Nephron (organoid): ENCODE results near the gene LYZL4.

Source experiments
- H3K27ac Mint-ChIP-seq, 3 experiments: 2 replicates each; pipeline ENCODE4 v1.8.0; 2020; ENCODE audit warnings: mixed read lengths in 3 of 3, mild to moderate bottlenecking in 2 of 3, moderate library complexity in 1 of 3
- H3K27me3 Mint-ChIP-seq: 2 replicates; pipeline ENCODE4 v1.8.0; 2021; ENCODE audit warnings: low read depth, mild to moderate bottlenecking, moderate library complexity, mixed read lengths
- H3K36me3 Mint-ChIP-seq: 2 replicates; pipeline ENCODE4 v1.8.0; 2020; ENCODE audit warnings: low read depth, mixed read lengths
- H3K4me1 Mint-ChIP-seq: 2 replicates; pipeline ENCODE4 v1.8.0; 2020; ENCODE audit warnings: mixed read lengths
- H3K4me3 Mint-ChIP-seq, 3 experiments: 2 replicates each; pipeline ENCODE4 v1.8.0; 2020; ENCODE audit warnings: mild to moderate bottlenecking in 3 of 3, mixed read lengths in 3 of 3, moderate library complexity in 2 of 3
- H3K9me3 Mint-ChIP-seq: 2 replicates; pipeline ENCODE4 v1.8.0; 2020; ENCODE audit warnings: mixed read lengths
- TF ChIP-seq, protein P1 (sequence below), 3 experiments: fragments of 200-600 bp; sonication (generic); IDR thresholded peaks; one replicate each; pipeline ENCODE4 v1.5.0; 2021; ENCODE audit warnings: antibody characterized with exemption in 3 of 3; ENCODE audit not compliant: unreplicated experiment in 3 of 3

LYZL4 gene

DNA sequence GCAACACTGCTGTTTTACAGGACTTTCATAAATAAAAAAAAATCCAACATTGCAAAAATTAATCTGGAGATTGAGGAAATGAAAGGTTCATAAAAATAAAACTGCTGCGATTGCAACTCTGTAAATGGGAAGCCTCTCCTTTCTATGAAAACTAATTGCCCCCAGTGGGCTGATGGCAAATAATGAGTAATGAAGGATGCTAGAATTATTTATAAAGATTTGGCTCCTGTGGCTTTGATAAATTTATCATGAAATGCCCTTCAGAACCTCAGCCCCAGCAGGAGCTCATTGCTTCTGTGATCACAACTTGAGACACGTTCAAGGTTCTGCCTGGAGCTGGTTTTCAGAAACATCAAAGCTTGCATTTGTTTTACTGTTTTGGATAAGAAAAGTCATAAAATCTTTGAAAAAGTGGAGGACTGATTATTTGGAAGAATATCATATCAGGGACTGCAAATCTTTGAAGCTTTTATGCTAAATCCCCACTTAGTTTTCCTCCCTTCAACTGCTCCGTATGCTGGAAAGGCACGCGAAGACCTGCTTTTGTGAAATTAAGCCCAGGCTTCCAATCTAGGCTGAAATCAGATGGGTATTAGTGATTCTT, 24.5 kb upstream of the LYZL4 start:
- no peak overlapping the region for H3K27ac Mint-ChIP-seq
- peaks cover 10% of the 10 kb centered on the region for H3K9me3 Mint-ChIP-seq
- no peaks in the 10 kb centered on the region for H3K4me1 Mint-ChIP-seq
- H3K4me3 Mint-ChIP-seq = no peak overlapping the region
- H3K36me3 Mint-ChIP-seq = no peaks in the 10 kb centered on the region
- TF ChIP-seq, protein P1, sequence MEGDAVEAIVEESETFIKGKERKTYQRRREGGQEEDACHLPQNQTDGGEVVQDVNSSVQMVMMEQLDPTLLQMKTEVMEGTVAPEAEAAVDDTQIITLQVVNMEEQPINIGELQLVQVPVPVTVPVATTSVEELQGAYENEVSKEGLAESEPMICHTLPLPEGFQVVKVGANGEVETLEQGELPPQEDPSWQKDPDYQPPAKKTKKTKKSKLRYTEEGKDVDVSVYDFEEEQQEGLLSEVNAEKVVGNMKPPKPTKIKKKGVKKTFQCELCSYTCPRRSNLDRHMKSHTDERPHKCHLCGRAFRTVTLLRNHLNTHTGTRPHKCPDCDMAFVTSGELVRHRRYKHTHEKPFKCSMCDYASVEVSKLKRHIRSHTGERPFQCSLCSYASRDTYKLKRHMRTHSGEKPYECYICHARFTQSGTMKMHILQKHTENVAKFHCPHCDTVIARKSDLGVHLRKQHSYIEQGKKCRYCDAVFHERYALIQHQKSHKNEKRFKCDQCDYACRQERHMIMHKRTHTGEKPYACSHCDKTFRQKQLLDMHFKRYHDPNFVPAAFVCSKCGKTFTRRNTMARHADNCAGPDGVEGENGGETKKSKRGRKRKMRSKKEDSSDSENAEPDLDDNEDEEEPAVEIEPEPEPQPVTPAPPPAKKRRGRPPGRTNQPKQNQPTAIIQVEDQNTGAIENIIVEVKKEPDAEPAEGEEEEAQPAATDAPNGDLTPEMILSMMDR (IDR thresholded peaks at IDR 0.05; ENCODE audit: unreplicated experiment in 3 of 3) = no peak
- H3K27me3 Mint-ChIP-seq = peaks cover 9% of the 10 kb centered on the region

DNA sequence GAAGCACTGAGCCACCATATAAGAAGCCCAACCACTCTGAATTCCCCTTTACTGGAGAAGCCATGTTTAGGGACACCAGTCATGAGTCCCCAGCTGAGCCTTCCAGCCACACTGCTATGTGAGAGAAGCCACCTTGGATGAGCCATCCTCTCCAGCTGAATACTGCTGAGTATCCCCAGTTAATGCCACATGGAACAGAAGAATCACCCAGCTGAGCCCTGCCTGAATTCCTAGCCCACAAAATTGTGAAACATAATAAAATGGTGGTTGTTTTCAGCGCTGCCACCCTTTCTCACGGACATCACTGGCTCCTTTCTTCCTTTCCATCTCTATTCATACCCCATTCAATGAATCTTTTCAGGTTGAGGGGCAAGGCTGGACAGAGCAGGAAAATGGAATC, 22.1 kb upstream of the LYZL4 start:
- H3K27me3 Mint-ChIP-seq = peaks cover 7% of the 10 kb centered on the region
- TF ChIP-seq, protein P1 (IDR thresholded peaks at IDR 0.05; ENCODE audit: unreplicated experiment in 3 of 3) = no peak
- no peaks in the 10 kb centered on the region for H3K36me3 Mint-ChIP-seq
- H3K9me3 Mint-ChIP-seq = peaks cover 10% of the 10 kb centered on the region
- no peak overlapping the region for H3K4me3 Mint-ChIP-seq
- no peaks in the 10 kb centered on the region for H3K4me1 Mint-ChIP-seq
- no peak overlapping the region for H3K27ac Mint-ChIP-seq

DNA sequence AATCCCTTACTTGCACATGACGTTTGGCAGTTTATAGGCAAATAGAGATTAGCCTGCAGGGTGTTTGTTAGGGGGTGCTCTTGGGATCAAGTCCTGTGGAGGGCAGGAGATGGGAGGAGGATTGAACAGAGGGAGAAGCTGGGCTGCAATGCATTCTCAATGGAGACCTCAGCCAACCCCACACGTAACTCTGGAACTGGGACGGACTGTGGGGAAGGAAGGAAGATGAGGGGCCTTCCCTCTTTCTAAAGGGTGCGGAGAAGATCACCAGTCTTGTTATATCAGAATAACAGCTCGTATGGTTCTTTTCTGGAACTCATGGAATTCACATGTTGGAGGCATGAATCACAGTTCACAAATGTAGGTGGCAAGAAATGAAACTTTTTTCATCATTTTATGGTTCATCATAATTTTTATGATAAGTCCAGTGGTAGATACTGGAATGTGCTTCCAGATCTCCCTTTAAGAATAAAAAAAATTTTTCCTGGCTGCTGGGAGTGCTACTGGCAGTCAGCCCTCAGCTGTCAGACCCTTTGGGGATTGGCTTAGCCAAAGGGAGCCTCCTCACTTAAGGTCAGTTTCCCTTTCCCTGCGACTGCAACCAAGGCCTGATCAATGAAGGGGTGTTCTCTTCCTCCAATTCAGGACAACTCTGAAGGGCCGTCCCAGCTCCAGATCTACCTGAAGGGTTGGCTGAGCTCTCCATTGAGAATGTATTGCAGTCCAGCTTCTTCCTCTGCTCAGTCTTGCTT, 20.5 kb upstream of the LYZL4 start:
- TF ChIP-seq, protein P1 (IDR thresholded peaks at IDR 0.05; ENCODE audit: unreplicated experiment in 3 of 3) = no peak
- Mint-ChIP-seq H3K36me3 (no peaks in the 10 kb centered on the region), H3K4me3 (no peak overlapping the region), H3K4me1 (no peaks in the 10 kb centered on the region), H3K27me3 (peaks cover 7% of the 10 kb centered on the region), H3K9me3 (peaks cover 10% of the 10 kb centered on the region), H3K27ac (no peak overlapping the region)

DNA sequence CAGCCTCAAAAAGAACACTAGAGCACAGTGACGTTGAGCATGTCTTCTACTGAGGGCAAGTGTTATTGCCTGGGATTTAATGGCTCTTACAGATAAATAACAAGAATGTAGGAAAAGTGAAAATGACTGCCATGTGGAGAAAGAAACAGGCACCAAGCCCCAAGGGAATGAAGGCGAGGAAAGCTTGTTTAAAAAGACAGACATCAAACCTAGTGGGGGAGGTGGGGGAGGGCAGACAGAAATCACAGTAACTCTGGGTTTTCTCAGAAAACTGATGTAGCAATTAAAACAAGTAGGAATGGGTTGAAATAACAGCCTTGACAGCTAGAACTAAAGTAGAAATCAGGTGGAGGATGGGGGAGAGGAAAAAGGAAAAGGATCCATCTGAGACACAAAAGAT, 18.4 kb upstream of the LYZL4 start:
- H3K4me3 Mint-ChIP-seq = no peak overlapping the region
- no peaks in the 10 kb centered on the region for H3K36me3 Mint-ChIP-seq
- peaks cover 10% of the 10 kb centered on the region for H3K9me3 Mint-ChIP-seq
- TF ChIP-seq, protein P1 (IDR thresholded peaks at IDR 0.05; ENCODE audit: unreplicated experiment in 3 of 3) = no peak
- H3K4me1 Mint-ChIP-seq = no peaks in the 10 kb centered on the region
- H3K27ac Mint-ChIP-seq = no peak overlapping the region
- H3K27me3 Mint-ChIP-seq = peaks cover 7% of the 10 kb centered on the region

DNA sequence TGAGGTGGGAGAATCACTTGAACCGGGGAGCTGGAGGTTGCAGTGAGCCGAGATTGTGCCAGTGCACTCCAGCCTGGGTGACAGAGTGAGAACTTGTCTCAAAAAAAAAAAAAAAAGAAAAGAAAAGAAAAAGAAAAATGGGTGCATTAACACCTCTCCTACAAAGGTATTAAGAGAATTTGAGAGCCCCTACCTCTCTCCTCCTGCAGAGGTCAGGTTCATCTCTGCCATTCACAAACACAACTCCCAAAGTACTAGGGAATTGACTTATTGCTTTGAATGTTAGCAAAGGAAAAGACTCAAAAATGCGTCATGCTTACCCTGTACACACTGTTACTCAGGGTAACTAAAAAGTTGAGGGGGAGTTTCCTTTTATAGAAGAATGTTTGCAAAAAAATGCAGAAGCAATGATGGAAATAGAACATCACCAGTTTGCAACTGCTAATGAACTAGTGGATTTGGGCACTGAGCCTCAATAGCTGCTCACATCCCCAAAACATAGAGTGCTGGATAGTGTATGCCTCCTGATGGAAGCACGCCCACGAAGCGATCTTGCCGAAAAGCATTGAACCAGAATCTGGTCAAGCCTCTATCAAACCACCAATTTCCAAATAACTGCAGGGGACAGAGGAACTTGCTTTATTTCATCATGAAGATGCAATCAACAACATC, 15.5 kb upstream of the LYZL4 start:
- H3K27me3 Mint-ChIP-seq = peaks cover 7% of the 10 kb centered on the region
- no peak overlapping the region for H3K4me3 Mint-ChIP-seq
- peaks cover 2% of the 10 kb centered on the region for H3K9me3 Mint-ChIP-seq
- H3K4me1 Mint-ChIP-seq = no peaks in the 10 kb centered on the region
- no peaks in the 10 kb centered on the region for H3K36me3 Mint-ChIP-seq
- TF ChIP-seq, protein P1 (IDR thresholded peaks at IDR 0.05; ENCODE audit: unreplicated experiment in 3 of 3) = no peak
- H3K27ac Mint-ChIP-seq = no peak overlapping the region
